NCI-H2107 (cell line): Measurements from ENCODE around the gene ODAD4.

Experiments used
- DNase-seq: peaks from one replicate; lab custom pipeline; 2025; lab: John Stamatoyannopoulos, UW

Gene ODAD4

DNA sequence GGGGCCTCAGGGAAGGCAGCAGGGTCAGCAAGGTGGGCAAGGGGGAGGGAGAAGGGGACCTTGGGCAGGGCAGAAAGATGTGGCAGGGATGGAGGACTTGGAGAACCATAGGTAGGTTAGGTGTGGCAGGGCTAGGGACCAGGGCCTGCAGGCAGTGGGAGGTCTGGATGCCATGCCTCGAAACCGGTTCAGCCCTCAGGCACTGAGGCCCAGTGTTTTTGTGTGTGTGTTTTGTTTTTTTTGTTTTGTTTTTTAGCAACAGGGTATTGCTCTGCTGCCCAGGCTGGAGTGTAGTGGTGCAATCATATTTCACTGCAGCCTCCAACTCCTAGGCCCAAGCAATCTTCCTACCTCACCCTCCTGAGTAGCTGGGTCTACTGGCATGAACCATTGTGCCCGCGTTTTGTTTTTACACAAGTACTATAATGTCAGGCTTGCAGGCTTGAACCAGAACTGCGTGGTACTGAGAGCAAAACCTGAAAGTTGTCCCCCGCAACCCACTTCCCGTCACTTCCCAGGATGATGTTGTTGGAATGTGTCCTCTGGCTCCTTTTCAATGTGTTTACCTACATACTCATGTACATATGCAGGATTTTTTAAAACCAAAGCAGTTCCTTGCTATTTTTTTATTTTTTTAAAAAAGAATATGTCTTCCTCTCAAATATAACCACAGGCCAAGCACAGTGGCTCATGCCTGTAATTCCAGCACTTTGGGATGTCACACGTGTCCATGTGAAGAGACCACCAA lies 12.4 kb downstream of the ODAD4 start:
- no peak for DNase-seq

DNA sequence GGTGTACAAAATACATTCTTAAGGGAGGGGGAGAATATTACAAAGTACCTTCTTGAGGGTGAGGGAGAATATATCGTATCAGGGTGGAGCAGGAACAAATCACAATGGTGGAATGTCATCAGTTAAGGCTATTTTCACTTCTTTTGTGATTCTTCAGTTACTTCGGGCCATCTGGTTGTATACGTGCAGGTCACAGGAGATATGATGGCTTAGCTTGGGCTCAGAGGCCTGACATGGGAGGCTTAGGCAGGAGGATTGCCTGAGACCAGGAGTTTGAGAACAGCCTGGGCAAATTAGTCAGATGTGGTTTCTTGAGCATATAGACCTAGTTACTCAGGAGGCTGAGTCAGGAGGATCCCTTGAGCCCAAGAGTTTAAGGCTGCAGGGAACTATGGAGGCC lies 13.1 kb downstream of the ODAD4 start:
- no peak for DNase-seq

- DNase-seq: no peak
These were observed 14.5 kb downstream of the ODAD4 start for GRCh38 chr17:41944943-41945342.

DNA sequence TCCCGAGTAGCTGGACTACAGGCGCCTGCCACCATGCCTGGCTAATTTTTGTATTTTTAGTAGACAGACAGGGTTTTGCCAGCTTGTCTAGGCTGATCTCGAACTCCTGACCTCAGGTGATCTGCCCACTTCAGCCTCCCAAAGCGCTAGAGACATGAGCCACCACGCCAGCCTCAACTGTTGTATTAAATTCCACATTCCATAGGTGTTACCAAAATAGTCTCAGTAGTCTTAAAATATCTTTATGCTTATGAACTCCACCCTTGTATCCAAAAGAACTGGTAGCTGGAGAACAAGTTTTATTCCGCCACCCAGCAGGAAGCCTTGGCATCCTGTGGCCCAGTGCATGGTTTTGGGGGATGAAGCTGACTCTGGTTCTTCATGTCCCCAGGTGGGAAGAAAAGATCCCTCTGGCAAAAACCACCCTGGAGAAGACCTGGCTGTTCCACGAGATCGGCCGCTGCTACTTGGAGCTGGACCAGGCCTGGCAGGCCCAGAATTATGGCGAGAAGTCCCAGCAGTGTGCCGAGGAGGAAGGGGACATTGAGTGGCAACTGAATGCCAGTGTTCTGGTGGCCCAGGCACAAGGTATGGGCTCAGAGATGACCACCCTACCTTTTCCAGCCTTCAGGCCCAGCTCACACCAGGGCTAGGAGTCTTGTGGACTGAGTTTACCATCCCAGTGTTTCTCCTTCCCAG lies 18.5 kb downstream of the ODAD4 start:
- no peak for DNase-seq

- DNase-seq: no peak
These were observed 26.1 kb downstream of the ODAD4 start for GRCh38 chr17:41956522-41956921.

- no peak for DNase-seq
These were observed 26.8 kb downstream of the ODAD4 start for GRCh38 chr17:41957031-41957868.

GRCh38 chr17:41957869-41958439 lies 27.5 kb downstream of the ODAD4 start:
- no peak for DNase-seq

GRCh38 chr17:41959030-41959335 lies 28.6 kb downstream of the ODAD4 start:
- no peak for DNase-seq

- no peak for DNase-seq
These were observed 29.1 kb downstream of the ODAD4 start for GRCh38 chr17:41959336-41960095.

- no peak for DNase-seq
These were observed 31.7 kb downstream of the ODAD4 start for GRCh38 chr17:41962111-41962510.

DNA sequence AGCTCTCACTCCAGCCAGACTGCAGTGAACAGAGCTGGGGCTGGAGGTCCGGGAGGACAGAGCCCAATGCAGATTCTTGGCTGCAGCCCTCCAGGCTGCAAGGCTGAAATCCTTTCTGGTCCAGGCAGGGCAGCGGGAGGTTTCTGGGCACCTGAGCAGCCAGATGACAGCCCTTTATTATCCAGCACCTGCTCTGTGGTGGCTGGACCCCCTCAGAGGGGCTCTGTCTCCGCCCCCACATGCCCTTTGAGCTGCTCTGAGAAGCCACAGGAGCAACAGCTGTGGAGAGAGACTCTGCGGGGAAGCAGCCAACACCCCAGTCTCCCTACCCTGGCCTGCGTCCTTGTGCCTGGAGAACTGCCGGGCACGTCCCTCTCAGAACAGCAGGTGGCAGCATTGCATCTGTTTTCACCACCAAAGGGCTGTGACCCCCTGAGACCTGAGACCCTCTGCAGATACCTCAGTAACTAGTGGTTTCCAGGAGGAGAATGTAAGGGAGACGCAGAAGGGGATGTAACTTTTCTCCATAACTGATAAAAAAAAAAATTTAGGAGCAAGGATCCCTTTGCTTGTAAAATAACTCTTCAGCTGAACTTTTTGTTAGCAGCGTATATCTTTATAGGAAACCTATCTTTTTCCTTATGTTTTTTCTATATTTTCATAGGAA lies 32.5 kb downstream of the ODAD4 start:
- DNase-seq: peak; percentile 61

GRCh38 chr17:41965694-41966462 lies 35.5 kb downstream of the ODAD4 start:
- DNase-seq: peak; percentile 92

DNA sequence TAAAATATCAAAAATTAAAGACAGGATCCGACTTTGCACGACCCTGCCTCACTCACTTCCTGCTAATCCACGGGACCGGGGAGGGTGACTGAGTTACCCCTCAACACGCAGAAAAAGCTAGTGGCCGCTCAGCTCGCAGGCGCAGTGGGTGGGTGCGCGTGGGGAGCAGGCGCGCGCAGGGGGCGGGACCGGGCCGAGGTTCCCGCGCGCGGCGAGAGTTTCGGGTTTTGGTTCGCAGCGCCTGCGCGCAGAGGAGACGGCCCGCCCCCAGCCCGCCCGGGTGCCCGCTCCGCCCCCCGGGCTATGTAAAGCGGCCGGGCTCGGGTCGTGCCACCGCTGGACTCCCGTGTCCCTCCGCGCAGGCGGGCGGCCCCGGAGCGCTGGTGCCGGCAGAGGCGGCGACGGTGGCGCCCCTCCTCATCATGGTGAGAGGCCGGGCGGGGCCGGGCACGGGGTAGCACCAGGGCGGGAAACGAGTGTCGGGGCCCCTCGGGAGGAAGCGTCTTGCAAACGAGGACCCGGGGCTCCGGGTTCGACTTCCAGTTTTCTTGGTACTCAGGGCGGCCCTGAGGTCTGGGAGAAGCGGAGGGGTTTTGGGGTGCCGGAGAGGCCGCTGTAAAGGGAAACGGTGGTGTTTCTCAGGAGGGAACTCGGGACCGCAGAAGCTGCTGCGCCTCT lies 36.2 kb downstream of the ODAD4 start, which contains the start of gene CNP:
CNP (plus strand) TSS at position 333 of the 678 bp plus-strand sequence; CDS start at position 423, 90 bp downstream.
- peak; percentile 81 for DNase-seq

DNA sequence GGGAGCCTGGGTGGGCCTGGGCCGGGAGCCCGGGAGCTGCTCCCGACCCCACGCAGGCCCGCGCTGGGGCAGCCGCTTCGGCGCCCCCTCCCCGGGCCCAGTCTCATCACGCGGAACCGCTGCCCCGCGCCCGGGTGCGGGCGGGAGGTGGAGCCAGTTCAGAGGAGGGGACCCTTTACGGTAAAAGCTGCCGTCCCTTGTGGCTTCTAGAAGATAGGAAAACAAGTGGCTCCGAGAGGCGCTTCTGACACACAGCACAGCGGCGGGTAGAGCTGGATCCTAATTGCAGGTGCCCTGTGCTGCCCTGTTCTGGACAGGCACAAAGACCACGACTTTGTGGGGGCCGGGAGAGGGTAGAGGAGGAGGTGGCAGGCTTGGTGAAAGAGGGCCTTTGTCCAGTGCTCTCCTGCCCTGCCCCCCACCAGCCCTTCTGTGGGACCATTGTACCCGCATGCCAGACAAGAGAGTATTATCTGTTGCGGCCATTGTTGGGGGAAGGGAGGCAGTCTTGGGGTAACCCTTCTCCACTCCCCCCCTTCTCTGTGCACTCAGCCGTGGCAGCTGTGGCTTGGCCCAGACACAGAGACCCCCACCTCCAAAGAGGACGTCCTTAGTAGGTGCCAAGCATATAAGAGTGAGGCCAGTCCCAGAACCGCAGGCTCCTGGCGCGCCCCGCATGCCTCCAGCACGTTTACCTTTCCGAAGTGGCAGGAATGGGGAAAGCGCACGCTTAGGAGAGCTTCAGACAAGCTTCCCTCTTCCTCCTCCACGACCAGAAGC lies 36.9 kb downstream of the ODAD4 start:
- DNase-seq: no peak

- DNase-seq: no peak
These were observed 37.6 kb downstream of the ODAD4 start for GRCh38 chr17:41967921-41968578.

- no peak for DNase-seq
These were observed 38.3 kb downstream of the ODAD4 start for GRCh38 chr17:41968676-41969075.

DNA sequence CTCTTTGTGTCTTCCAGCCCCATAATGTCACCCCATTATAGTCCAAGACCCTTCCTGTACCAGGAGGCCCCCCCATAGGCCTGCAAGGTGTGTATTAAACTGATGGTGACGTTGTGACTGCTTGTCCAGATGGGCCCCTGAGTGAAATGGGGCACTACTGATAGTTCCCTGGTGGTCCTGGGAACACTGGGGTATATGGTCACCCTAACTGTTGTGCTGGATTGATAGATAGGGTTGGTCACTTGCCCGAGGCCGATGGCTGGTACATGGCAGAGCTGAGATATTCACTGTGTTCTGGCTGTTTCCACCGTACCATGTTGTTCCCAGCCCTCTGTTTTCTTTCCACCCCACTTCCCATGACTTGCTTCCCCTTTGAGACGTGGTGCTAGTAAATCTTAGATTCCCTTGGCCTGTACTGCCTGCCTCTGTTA lies 40.5 kb downstream of the ODAD4 start:
- DNase-seq: no peak
